Measurements from ENCODE around the gene FAM114A1.

DNA sequence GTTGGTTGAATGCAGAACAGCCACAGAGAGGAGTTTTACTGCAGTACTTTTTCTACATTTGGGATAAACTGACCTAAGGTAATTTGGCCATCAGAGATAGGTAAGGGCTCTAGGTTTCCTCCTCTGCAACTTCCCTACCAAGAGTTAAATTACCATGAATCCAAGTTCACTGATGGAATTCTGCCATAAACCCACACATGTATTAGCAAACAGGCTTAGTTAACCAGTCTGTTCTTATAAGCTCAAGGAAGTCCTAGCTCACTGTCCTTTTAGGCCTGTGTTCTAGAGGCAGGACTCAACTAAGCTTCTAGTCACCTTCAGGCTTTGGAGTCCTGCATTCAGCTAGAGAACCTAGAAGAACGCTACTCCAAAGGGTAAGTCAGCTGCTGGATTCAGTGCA lies 4.0 kb downstream of the FAM114A1 start:
- TF ChIP-seq CREB1 (CRISPR knock-in tag; IDR thresholded peaks at IDR 0.05; ENCODE audit: low read depth) (no peak), EZH2 (IDR thresholded peaks at IDR 0.05; ENCODE audit: low read depth, unreplicated experiment) (no peak), POLR2AphosphoS5 (IDR thresholded peaks at IDR 0.05; ENCODE audit: low read depth) (no peak), EZH2phosphoT487 (IDR thresholded peaks at IDR 0.05; ENCODE audit: unreplicated experiment) (no peak), ZNF114 (CRISPR knock-in tag; IDR thresholded peaks at IDR 0.05) (no peak)
- TF ChIP-seq, protein P1, sequence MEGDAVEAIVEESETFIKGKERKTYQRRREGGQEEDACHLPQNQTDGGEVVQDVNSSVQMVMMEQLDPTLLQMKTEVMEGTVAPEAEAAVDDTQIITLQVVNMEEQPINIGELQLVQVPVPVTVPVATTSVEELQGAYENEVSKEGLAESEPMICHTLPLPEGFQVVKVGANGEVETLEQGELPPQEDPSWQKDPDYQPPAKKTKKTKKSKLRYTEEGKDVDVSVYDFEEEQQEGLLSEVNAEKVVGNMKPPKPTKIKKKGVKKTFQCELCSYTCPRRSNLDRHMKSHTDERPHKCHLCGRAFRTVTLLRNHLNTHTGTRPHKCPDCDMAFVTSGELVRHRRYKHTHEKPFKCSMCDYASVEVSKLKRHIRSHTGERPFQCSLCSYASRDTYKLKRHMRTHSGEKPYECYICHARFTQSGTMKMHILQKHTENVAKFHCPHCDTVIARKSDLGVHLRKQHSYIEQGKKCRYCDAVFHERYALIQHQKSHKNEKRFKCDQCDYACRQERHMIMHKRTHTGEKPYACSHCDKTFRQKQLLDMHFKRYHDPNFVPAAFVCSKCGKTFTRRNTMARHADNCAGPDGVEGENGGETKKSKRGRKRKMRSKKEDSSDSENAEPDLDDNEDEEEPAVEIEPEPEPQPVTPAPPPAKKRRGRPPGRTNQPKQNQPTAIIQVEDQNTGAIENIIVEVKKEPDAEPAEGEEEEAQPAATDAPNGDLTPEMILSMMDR (conservative IDR thresholded peaks at IDR 0.05; ENCODE audit: low read depth in 2 of 2), result no peak
- TF ChIP-seq, protein P2, sequence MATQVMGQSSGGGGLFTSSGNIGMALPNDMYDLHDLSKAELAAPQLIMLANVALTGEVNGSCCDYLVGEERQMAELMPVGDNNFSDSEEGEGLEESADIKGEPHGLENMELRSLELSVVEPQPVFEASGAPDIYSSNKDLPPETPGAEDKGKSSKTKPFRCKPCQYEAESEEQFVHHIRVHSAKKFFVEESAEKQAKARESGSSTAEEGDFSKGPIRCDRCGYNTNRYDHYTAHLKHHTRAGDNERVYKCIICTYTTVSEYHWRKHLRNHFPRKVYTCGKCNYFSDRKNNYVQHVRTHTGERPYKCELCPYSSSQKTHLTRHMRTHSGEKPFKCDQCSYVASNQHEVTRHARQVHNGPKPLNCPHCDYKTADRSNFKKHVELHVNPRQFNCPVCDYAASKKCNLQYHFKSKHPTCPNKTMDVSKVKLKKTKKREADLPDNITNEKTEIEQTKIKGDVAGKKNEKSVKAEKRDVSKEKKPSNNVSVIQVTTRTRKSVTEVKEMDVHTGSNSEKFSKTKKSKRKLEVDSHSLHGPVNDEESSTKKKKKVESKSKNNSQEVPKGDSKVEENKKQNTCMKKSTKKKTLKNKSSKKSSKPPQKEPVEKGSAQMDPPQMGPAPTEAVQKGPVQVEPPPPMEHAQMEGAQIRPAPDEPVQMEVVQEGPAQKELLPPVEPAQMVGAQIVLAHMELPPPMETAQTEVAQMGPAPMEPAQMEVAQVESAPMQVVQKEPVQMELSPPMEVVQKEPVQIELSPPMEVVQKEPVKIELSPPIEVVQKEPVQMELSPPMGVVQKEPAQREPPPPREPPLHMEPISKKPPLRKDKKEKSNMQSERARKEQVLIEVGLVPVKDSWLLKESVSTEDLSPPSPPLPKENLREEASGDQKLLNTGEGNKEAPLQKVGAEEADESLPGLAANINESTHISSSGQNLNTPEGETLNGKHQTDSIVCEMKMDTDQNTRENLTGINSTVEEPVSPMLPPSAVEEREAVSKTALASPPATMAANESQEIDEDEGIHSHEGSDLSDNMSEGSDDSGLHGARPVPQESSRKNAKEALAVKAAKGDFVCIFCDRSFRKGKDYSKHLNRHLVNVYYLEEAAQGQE (IDR thresholded peaks at IDR 0.05; ENCODE audit: unreplicated experiment), result no peak

Measured in GM23338 (cell line).